ENCODE data around the gene OPCML. TPM values are rescaled to one million over a fixed set of nuclear protein-coding genes. Genes with fewer than 3 reads are reported as not detected.

OPCML gene
- total and polyA plus RNA-seq, 7 donors: 0.01 to 0.80 (median 0.07) TPM; not detected in 4

DNA sequence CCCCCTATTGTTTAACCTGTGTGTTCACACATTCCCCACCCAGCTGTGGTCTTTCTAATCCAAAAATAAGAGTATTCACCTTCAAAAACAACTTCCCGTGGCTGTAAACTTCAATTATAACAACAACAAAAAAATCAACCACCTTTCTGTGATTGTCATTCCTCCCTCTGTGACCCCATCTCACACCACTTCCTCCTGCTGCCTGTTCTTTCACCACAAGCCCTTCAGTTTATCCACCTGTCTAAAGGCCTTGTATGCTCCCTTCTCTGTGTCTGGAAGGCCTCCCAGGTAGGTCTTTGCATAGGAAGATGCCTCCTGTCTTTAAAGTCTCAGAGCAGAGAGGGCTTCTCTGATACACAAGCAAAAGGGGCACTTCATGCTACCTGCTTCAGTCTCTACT is 707.7 kb downstream of the OPCML start:
- Histone ChIP-seq H3K4me1 (no peaks in the 10 kb centered on the region), H3K9me3 (no peaks in the 10 kb centered on the region), H3K4me3 (no peak overlapping the region), H3K27ac (no peak overlapping the region), H3K36me3 (ENCODE audit: insufficient read depth in 1 of 2, low read depth in 1 of 2) (no peaks in the 10 kb centered on the region), H3K27me3 (ENCODE audit: insufficient read depth in 3 of 3, low read length in 2 of 3) (no peaks in the 10 kb centered on the region)
- DNase-seq (no peak), ATAC-seq (no peak)
- TF ChIP-seq, protein P1, sequence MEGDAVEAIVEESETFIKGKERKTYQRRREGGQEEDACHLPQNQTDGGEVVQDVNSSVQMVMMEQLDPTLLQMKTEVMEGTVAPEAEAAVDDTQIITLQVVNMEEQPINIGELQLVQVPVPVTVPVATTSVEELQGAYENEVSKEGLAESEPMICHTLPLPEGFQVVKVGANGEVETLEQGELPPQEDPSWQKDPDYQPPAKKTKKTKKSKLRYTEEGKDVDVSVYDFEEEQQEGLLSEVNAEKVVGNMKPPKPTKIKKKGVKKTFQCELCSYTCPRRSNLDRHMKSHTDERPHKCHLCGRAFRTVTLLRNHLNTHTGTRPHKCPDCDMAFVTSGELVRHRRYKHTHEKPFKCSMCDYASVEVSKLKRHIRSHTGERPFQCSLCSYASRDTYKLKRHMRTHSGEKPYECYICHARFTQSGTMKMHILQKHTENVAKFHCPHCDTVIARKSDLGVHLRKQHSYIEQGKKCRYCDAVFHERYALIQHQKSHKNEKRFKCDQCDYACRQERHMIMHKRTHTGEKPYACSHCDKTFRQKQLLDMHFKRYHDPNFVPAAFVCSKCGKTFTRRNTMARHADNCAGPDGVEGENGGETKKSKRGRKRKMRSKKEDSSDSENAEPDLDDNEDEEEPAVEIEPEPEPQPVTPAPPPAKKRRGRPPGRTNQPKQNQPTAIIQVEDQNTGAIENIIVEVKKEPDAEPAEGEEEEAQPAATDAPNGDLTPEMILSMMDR (IDR thresholded peaks at IDR 0.05): no peak
- intact Hi-C loops (cut with DNase I): no loop called here
- WGBS, 3 donors: 45 to 64% (median 50%) methylated on average over 1 of the region's 1 CpG

DNA sequence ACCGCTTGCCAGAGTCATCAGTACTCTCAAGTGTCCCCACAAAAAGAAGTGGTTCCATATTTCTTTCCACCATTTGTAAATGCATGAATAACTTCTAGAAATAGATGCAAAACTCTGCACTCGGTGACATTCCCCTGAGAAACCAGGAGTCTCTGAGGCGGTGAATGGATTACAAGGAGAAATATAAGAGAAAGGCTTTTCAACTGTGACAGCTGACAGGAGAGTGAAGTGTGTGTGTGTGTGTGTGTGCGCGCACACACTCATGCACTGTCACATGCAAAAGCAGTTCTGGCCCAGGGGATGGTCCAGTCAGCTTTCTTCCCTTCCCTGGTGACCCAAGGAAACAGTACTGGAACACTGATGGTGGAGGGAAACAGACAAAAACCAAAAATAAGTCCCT is 710.0 kb downstream of the OPCML start:
- no peak for DNase-seq
- TF ChIP-seq, protein P1 (IDR thresholded peaks at IDR 0.05): no peak
- ATAC-seq: no peak
- WGBS, 3 donors: 86 to 90% (median 89%) methylated on average over 5 of the region's 5 CpGs
- H3K4me1 ChIP-seq: no peaks in the 10 kb centered on the region
- H3K9me3 ChIP-seq: no peaks in the 10 kb centered on the region
- H3K27ac ChIP-seq: no peak overlapping the region
- intact Hi-C loops (cut with DNase I): no loop called here
- H3K27me3 ChIP-seq (ENCODE audit: insufficient read depth in 3 of 3, low read length in 2 of 3): no peaks in the 10 kb centered on the region
- no peak overlapping the region for H3K4me3 ChIP-seq
- no peaks in the 10 kb centered on the region for H3K36me3 ChIP-seq (ENCODE audit: insufficient read depth in 1 of 2, low read depth in 1 of 2)

DNA sequence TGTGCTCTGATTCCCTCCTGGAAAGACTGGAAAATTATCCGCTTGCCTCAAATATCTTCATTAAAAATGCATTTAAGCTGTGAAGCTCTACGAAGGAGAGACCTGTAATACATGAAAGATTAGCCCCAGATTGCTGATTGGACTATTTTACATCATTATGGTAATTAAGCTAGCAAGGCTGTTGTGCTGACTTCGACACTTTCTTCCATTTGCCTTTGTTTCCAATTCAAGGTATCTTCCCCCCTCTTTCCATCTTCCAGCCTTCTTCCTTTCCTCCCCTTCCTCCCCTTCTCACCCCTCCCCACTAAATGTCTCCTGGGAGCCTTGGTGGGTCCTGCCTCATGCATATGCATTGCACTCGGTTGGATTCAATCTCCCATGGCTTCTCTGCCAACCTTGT is 710.8 kb downstream of the OPCML start:
- Histone ChIP-seq H3K27me3 (ENCODE audit: insufficient read depth in 3 of 3, low read length in 2 of 3) (no peaks in the 10 kb centered on the region), H3K36me3 (ENCODE audit: insufficient read depth in 1 of 2, low read depth in 1 of 2) (no peaks in the 10 kb centered on the region), H3K9me3 (no peaks in the 10 kb centered on the region), H3K4me1 (no peaks in the 10 kb centered on the region), H3K27ac (no peak overlapping the region), H3K4me3 (no peak overlapping the region)
- TF ChIP-seq, protein P1 (IDR thresholded peaks at IDR 0.05): no peak
- intact Hi-C loops (cut with DNase I): no loop called here
- ATAC-seq (no peak), DNase-seq (no peak)
- WGBS, 3 donors: 70 to 77% (median 77%) methylated on average over 4 of the region's 4 CpGs

DNA sequence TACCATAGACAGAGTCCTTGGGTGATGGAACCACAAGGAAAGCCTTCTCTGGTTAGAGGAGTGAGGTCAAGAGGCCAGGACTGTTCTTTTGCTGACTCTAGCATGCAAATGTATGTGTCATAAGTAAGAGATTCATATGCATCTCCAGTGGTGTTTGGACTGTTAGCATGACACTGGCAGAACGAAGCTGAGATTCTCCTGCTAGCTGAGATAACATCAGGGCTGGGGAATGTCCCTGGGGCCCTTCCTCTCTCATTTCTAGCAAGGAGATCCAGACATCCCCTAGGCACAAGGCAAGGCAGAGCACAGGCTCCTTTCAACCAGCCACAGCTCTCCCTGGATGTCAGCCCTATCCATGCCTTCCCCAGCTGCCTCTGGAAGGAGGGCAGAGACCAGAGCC is 711.3 kb downstream of the OPCML start:
- WGBS, 3 donors: 37 to 56% (median 38%) methylated on average over 1 of the region's 1 CpG
- TF ChIP-seq, protein P1 (IDR thresholded peaks at IDR 0.05): no peak
- Histone ChIP-seq H3K27ac (no peak overlapping the region), H3K4me1 (no peaks in the 10 kb centered on the region), H3K36me3 (ENCODE audit: insufficient read depth in 1 of 2, low read depth in 1 of 2) (no peaks in the 10 kb centered on the region), H3K9me3 (no peaks in the 10 kb centered on the region), H3K27me3 (ENCODE audit: insufficient read depth in 3 of 3, low read length in 2 of 3) (peaks cover 0 to 1% (median 0%) of the 10 kb centered on the region in 3 donors), H3K4me3 (no peak overlapping the region)
- intact Hi-C loops (cut with DNase I): no loop called here
- ATAC-seq (no peak), DNase-seq (no peak)

DNA sequence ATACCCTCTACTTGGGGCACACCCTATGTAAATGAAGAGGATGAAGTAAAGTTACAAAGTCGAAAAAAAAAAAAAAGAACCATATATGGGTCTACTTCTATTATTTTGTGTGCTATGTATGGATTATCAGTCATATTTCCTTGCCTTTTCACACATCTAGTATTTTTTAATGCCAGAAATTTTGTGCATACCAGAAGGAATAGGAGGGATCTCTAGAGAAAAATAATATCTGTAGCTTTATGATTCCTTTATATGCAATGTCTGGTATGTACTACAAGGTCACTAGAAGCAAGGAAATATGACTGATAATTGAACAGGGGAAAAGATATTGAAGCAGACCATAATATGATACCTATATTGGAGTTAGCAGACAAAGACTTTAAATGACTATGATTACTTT is 713.4 kb downstream of the OPCML start:
- peaks cover 0 to 2% (median 0%) of the 10 kb centered on the region in 3 donors for H3K27me3 ChIP-seq (ENCODE audit: insufficient read depth in 3 of 3, low read length in 2 of 3)
- intact Hi-C loops (cut with DNase I): no loop called here
- no peak for DNase-seq
- WGBS, 3 donors: 70 to 88% (median 79%) methylated on average over 1 of the region's 1 CpG
- H3K9me3 ChIP-seq: no peaks in the 10 kb centered on the region
- no peaks in the 10 kb centered on the region for H3K4me1 ChIP-seq
- no peaks in the 10 kb centered on the region for H3K36me3 ChIP-seq (ENCODE audit: insufficient read depth in 1 of 2, low read depth in 1 of 2)
- TF ChIP-seq, protein P1 (IDR thresholded peaks at IDR 0.05): no peak
- ATAC-seq: no peak
- no peak overlapping the region for H3K4me3 ChIP-seq
- H3K27ac ChIP-seq: no peak overlapping the region

Measured in psoas muscle (tissue), 8 donors.